ENCODE data around the gene ALPL.

Gene ALPL

GRCh38 chr1:21524686-21525339 is 15.6 kb downstream of the ALPL start:
- DNase-seq (ENCODE audit: insufficient read length, low spot score): no peak
- FAIRE-seq: peak; percentile 20
- TF ChIP-seq SPI1 (IDR thresholded peaks at IDR 0.05; ENCODE audit: low read depth, low read length) (peak; percentile 25; the same call in 1 of the 2 replicates), TAF1 (IDR thresholded peaks at IDR 0.05; ENCODE audit: low read depth, low read length) (no peak), POU2F2 (IDR thresholded peaks at IDR 0.05; ENCODE audit: low read depth, low read length) (peak; percentile 61; the same call in 1 of the 2 replicates)

GRCh38 chr1:21525340-21525717 is 16.1 kb downstream of the ALPL start:
- DNase-seq (ENCODE audit: insufficient read length, low spot score): no peak
- TF ChIP-seq TAF1 (IDR thresholded peaks at IDR 0.05; ENCODE audit: low read depth, low read length) (no peak), POLR2AphosphoS5 (IDR thresholded peaks at IDR 0.05; ENCODE audit: low read depth, low read length) (no peak), POLR2A (IDR thresholded peaks at IDR 0.05; ENCODE audit: low read depth, low read length) (no peak), POU2F2 (IDR thresholded peaks at IDR 0.05; ENCODE audit: low read depth, low read length) (no peak), SPI1 (IDR thresholded peaks at IDR 0.05; ENCODE audit: low read depth, low read length) (no peak), PAX5 (IDR thresholded peaks at IDR 0.05; ENCODE audit: insufficient read depth, low read length, severe bottlenecking) (no peak)
- no peak for FAIRE-seq

GRCh38 chr1:21526441-21526840 is 17.2 kb downstream of the ALPL start:
- DNase-seq (ENCODE audit: insufficient read length, low spot score) (no peak), FAIRE-seq (no peak)
- TF ChIP-seq POLR2A (IDR thresholded peaks at IDR 0.05; ENCODE audit: low read depth, low read length) (no peak), PAX5 (IDR thresholded peaks at IDR 0.05; ENCODE audit: insufficient read depth, low read length, severe bottlenecking) (no peak), SPI1 (IDR thresholded peaks at IDR 0.05; ENCODE audit: low read depth, low read length) (no peak), TAF1 (IDR thresholded peaks at IDR 0.05; ENCODE audit: low read depth, low read length) (no peak), POLR2AphosphoS5 (IDR thresholded peaks at IDR 0.05; ENCODE audit: low read depth, low read length) (no peak), POU2F2 (IDR thresholded peaks at IDR 0.05; ENCODE audit: low read depth, low read length) (no peak)

- TF ChIP-seq POU2F2 (IDR thresholded peaks at IDR 0.05; ENCODE audit: low read depth, low read length) (no peak), POLR2AphosphoS5 (IDR thresholded peaks at IDR 0.05; ENCODE audit: low read depth, low read length) (no peak), POLR2A (IDR thresholded peaks at IDR 0.05; ENCODE audit: low read depth, low read length) (no peak), SPI1 (IDR thresholded peaks at IDR 0.05; ENCODE audit: low read depth, low read length) (no peak), PAX5 (IDR thresholded peaks at IDR 0.05; ENCODE audit: insufficient read depth, low read length, severe bottlenecking) (no peak), TAF1 (IDR thresholded peaks at IDR 0.05; ENCODE audit: low read depth, low read length) (no peak)
- DNase-seq (ENCODE audit: insufficient read length, low spot score) (no peak), FAIRE-seq (no peak)
Measured at GRCh38 chr1:21530368-21531016, 21.3 kb downstream of the ALPL start.

GRCh38 chr1:21531241-21531640 is 22.0 kb downstream of the ALPL start:
- FAIRE-seq (no peak), DNase-seq (ENCODE audit: insufficient read length, low spot score) (no peak)
- TF ChIP-seq POU2F2 (IDR thresholded peaks at IDR 0.05; ENCODE audit: low read depth, low read length) (no peak), POLR2A (IDR thresholded peaks at IDR 0.05; ENCODE audit: low read depth, low read length) (no peak), SPI1 (IDR thresholded peaks at IDR 0.05; ENCODE audit: low read depth, low read length) (no peak), PAX5 (IDR thresholded peaks at IDR 0.05; ENCODE audit: insufficient read depth, low read length, severe bottlenecking) (no peak), TAF1 (IDR thresholded peaks at IDR 0.05; ENCODE audit: low read depth, low read length) (no peak), POLR2AphosphoS5 (IDR thresholded peaks at IDR 0.05; ENCODE audit: low read depth, low read length) (no peak)

GRCh38 chr1:21532496-21532895 is 23.3 kb downstream of the ALPL start:
- DNase-seq (ENCODE audit: insufficient read length, low spot score): no peak
- FAIRE-seq: no peak
- no peak for TF ChIP-seq PAX5 (IDR thresholded peaks at IDR 0.05; ENCODE audit: insufficient read depth, low read length, severe bottlenecking)
- no peak for TF ChIP-seq POU2F2 (IDR thresholded peaks at IDR 0.05; ENCODE audit: low read depth, low read length)
- TF ChIP-seq SPI1 (IDR thresholded peaks at IDR 0.05; ENCODE audit: low read depth, low read length): no peak
- TF ChIP-seq POLR2A (IDR thresholded peaks at IDR 0.05; ENCODE audit: low read depth, low read length): no peak
- no peak for TF ChIP-seq TAF1 (IDR thresholded peaks at IDR 0.05; ENCODE audit: low read depth, low read length)
- no peak for TF ChIP-seq POLR2AphosphoS5 (IDR thresholded peaks at IDR 0.05; ENCODE audit: low read depth, low read length)

GRCh38 chr1:21532992-21533534 is 23.8 kb downstream of the ALPL start:
- no peak for TF ChIP-seq POLR2A (IDR thresholded peaks at IDR 0.05; ENCODE audit: low read depth, low read length)
- no peak for TF ChIP-seq TAF1 (IDR thresholded peaks at IDR 0.05; ENCODE audit: low read depth, low read length)
- TF ChIP-seq POU2F2 (IDR thresholded peaks at IDR 0.05; ENCODE audit: low read depth, low read length): no peak
- TF ChIP-seq PAX5 (IDR thresholded peaks at IDR 0.05; ENCODE audit: insufficient read depth, low read length, severe bottlenecking): no peak
- TF ChIP-seq SPI1 (IDR thresholded peaks at IDR 0.05; ENCODE audit: low read depth, low read length): no peak
- TF ChIP-seq POLR2AphosphoS5 (IDR thresholded peaks at IDR 0.05; ENCODE audit: low read depth, low read length): no peak
- DNase-seq (ENCODE audit: insufficient read length, low spot score) (no peak), FAIRE-seq (no peak)

- DNase-seq (ENCODE audit: insufficient read length, low spot score) (no peak), FAIRE-seq (no peak)
- TF ChIP-seq PAX5 (IDR thresholded peaks at IDR 0.05; ENCODE audit: insufficient read depth, low read length, severe bottlenecking) (no peak), POLR2AphosphoS5 (IDR thresholded peaks at IDR 0.05; ENCODE audit: low read depth, low read length) (no peak), POU2F2 (IDR thresholded peaks at IDR 0.05; ENCODE audit: low read depth, low read length) (no peak), TAF1 (IDR thresholded peaks at IDR 0.05; ENCODE audit: low read depth, low read length) (no peak), SPI1 (IDR thresholded peaks at IDR 0.05; ENCODE audit: low read depth, low read length) (no peak), POLR2A (IDR thresholded peaks at IDR 0.05; ENCODE audit: low read depth, low read length) (no peak)
Measured at GRCh38 chr1:21534146-21534545, 24.9 kb downstream of the ALPL start.

GRCh38 chr1:21534674-21535378 is 25.6 kb downstream of the ALPL start:
- FAIRE-seq: peak; percentile 85
- peak; percentile 56 for DNase-seq (ENCODE audit: insufficient read length, low spot score)
- no peak for TF ChIP-seq PAX5 (IDR thresholded peaks at IDR 0.05; ENCODE audit: insufficient read depth, low read length, severe bottlenecking)
- TF ChIP-seq POU2F2 (IDR thresholded peaks at IDR 0.05; ENCODE audit: low read depth, low read length): no peak
- no peak for TF ChIP-seq POLR2A (IDR thresholded peaks at IDR 0.05; ENCODE audit: low read depth, low read length)
- no peak for TF ChIP-seq TAF1 (IDR thresholded peaks at IDR 0.05; ENCODE audit: low read depth, low read length)
- no peak for TF ChIP-seq POLR2AphosphoS5 (IDR thresholded peaks at IDR 0.05; ENCODE audit: low read depth, low read length)
- TF ChIP-seq SPI1 (IDR thresholded peaks at IDR 0.05; ENCODE audit: low read depth, low read length): no peak
